ENCODE measurements around the gene XPR1.

The XPR1 gene

GRCh38 chr1:180742663-180743062 lies 110.8 kb downstream of the XPR1 start:
- Histone ChIP-seq H3K36me3 (no peaks in the 10 kb centered on the region), H3K27me3 (no peaks in the 10 kb centered on the region), H3K9me3 (no peaks in the 10 kb centered on the region), H3K4me3 (ENCODE audit: low read depth, low read length) (no peak overlapping the region), H3K4me1 (no peaks in the 10 kb centered on the region)
- DNase-seq = no peak
- TF ChIP-seq CTCF (IDR thresholded peaks at IDR 0.05; ENCODE audit: low read depth, low read length) = no peak

DNA sequence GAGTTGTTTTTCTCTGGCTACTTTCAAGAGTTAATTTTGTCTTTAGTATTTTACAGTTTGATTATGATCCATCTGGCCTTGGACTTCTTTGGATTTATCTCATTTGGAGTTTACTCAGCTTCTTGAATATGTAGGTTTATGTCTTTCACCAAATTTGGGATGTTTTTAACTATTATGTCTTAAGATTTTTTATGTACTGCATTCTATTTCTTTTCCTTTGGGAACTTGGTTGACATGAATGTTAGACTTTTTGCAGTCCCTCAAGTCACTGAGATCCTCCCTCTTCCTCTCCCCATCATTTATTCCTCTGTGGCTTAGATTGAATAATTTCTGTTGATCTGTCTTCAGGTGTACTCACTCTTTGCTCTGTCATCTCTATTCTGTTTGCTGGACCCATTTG lies 112.0 kb downstream of the XPR1 start:
- no peak for TF ChIP-seq CTCF (IDR thresholded peaks at IDR 0.05; ENCODE audit: low read depth, low read length)
- DNase-seq = no peak
- Histone ChIP-seq H3K4me3 (ENCODE audit: low read depth, low read length) (no peak overlapping the region), H3K27me3 (no peaks in the 10 kb centered on the region), H3K9me3 (no peaks in the 10 kb centered on the region), H3K36me3 (no peaks in the 10 kb centered on the region), H3K4me1 (no peaks in the 10 kb centered on the region)

DNA sequence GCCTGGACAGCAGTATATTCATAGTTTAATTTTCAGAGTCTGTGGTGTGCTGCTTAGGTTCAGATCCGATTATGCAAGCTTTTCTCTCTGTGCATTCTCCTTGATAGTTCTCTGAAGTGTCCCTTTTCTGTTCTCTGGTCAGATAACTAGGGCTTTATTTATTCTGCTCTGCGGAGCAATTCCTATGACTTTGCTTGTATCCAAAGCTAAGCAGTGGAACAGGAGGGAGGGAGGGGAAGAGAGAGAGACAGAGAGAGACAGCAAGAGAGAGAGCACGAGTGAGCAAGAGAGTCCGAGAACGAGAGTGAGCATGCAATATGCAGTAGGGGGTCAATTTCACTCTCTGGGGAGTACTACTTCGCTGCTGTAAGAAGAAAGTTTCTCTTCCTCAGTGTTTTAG lies 113.3 kb downstream of the XPR1 start:
- TF ChIP-seq CTCF (IDR thresholded peaks at IDR 0.05; ENCODE audit: low read depth, low read length) = no peak
- no peaks in the 10 kb centered on the region for H3K9me3 ChIP-seq

GRCh38 chr1:180751921-180752320 lies 120.1 kb downstream of the XPR1 start:
- Histone ChIP-seq H3K4me1 (no peaks in the 10 kb centered on the region), H3K4me3 (ENCODE audit: low read depth, low read length) (no peak overlapping the region), H3K9me3 (no peaks in the 10 kb centered on the region), H3K27me3 (no peaks in the 10 kb centered on the region), H3K36me3 (no peaks in the 10 kb centered on the region)
- no peak for TF ChIP-seq CTCF (IDR thresholded peaks at IDR 0.05; ENCODE audit: low read depth, low read length)
- DNase-seq = no peak

More for the DNA sequence above, 113.3 kb downstream of the XPR1 start:
- Histone ChIP-seq H3K4me1 (no peaks in the 10 kb centered on the region), H3K4me3 (ENCODE audit: low read depth, low read length) (no peak overlapping the region), H3K27me3 (no peaks in the 10 kb centered on the region), H3K36me3 (no peaks in the 10 kb centered on the region)
- no peak for DNase-seq

DNA sequence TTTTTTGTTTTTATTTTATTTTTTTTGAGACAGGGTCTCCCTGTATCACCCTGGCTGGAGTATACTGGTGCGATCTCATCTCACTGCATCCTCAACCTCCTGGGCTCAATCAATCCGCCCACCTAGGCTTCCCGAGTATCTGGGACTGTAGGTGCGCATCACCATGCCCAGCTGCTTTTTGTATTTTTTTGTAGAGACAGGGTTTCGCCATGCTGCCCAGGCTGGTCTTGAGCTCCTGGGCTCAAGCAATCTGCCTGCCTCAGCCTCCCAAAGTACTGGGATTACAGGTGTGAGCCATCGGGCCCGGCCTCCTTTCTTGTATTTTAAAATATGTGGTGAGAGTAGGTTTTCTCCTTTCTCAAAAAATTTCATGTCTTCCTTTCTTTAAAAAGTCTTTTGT lies 122.6 kb downstream of the XPR1 start:
- Histone ChIP-seq H3K4me3 (ENCODE audit: low read depth, low read length) (no peak overlapping the region), H3K36me3 (no peaks in the 10 kb centered on the region), H3K4me1 (no peaks in the 10 kb centered on the region), H3K9me3 (no peaks in the 10 kb centered on the region), H3K27me3 (no peaks in the 10 kb centered on the region)
- no peak for DNase-seq
- no peak for TF ChIP-seq CTCF (IDR thresholded peaks at IDR 0.05; ENCODE audit: low read depth, low read length)

DNA sequence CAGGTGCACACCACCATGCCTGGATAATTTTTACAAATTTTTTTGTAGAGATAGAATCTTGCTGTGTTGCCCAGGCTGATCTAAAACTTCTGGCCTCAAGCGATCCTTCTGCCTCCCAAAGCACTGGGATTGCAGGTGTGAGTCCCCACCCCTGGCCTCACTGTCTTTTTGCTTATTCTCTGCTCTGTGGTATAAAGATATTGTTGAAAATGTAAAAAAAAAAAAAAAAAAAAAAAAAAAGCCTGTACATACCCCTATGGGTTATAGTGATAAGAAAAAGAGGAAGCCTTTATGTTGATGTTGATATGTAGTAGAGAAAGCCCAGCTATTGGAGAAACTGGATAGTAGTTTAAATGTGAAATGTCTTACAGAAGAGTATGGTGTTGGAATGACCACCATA lies 125.8 kb downstream of the XPR1 start:
- no peaks in the 10 kb centered on the region for H3K9me3 ChIP-seq

More for the DNA sequence above, 125.8 kb downstream of the XPR1 start:
- Histone ChIP-seq H3K4me3 (ENCODE audit: low read depth, low read length) (no peak overlapping the region), H3K27me3 (no peaks in the 10 kb centered on the region), H3K4me1 (no peaks in the 10 kb centered on the region), H3K36me3 (no peaks in the 10 kb centered on the region)
- no peak for DNase-seq
- TF ChIP-seq CTCF (IDR thresholded peaks at IDR 0.05; ENCODE audit: low read depth, low read length) = no peak

Measured in BE2C (cell line).